HCT116 (cell line): ENCODE results near the gene SHC2. TPM values are rescaled to one million over a fixed set of nuclear protein-coding genes. Genes with fewer than 3 reads are reported as not detected.

ENCODE experiments used
- ATAC-seq: fragments of 200-7000 bp; cut with Tn5 transposase; 2 replicates; pipeline ENCODE4 v1.9.1; 2020; ENCODE audit warnings: mild to moderate bottlenecking, moderate library complexity
- BruUV-seq: library from RNA; stranded (reverse); fragments of 400-500 nt; replicated peaks from 2 replicates; lab custom pipeline; 2021; lab: Mats Ljungman, UMichigan
- CTCF ChIA-PET: fragments of 300-600 bp; sonication (Branson Sonifier 250); formaldehyde crosslinking; loops from one replicate; lab custom pipeline; 2021; ENCODE audit warnings: antibody characterized with exemption; lab: Charles Lee
- POLR2A ChIA-PET: fragments of 300-600, 350-600 bp; sonication (Branson Sonifier 250); formaldehyde crosslinking; loops from one replicate; lab custom pipeline; 2021; ENCODE audit warnings: antibody characterized with exemption; lab: Charles Lee
- RAD21 ChIA-PET, 2 experiments: fragments of 300-600 bp; sonication (Branson Sonifier 250); formaldehyde crosslinking; loops; one replicate each; lab custom pipeline; 2023; ENCODE audit warnings: low total read pairs in 2 of 2; ENCODE audit not compliant: uncharacterized antibody in 2 of 2, unreplicated experiment in 2 of 2, low non-redundant PET in 1 of 2; lab: Charles Lee
- DNase-seq: peaks from one replicate; pipeline ENCODE4 v3.0.0-alpha.2; 2010; ENCODE audit warnings: low read depth, low spot score
- H2AFZ ChIP-seq: fragments of 200-600 bp; shearing (Covaris generic), sonication (generic); 2 replicates; pipeline ENCODE4 v1.6.1; 2017; ENCODE audit warnings: low read depth, mixed run types, mixed read lengths, antibody characterized with exemption, low read length; ENCODE audit not compliant: poor library complexity, severe bottlenecking
- H3K27ac ChIP-seq: 2 replicates; pipeline ENCODE4 v1.5.1; 2012; ENCODE audit warnings: low read depth, low read length
- H3K27me3 ChIP-seq: fragments of 200-600 bp; sonication (generic); 2 replicates; pipeline ENCODE4 v1.6.1; 2016; ENCODE audit warnings: mixed run types, low read length, mixed read lengths; ENCODE audit not compliant: insufficient read depth
- H3K36me3 ChIP-seq, 2 experiments: fragments of 200-500 bp in 1 of 2; fragments of 200-600 bp in 1 of 2; sonication (Bioruptor generic) in 1 of 2; sonication (generic) in 1 of 2; 2 replicates each; pipeline versions ENCODE4 v1.5.1 to v1.6.1; 2014 to 2016; ENCODE audit warnings: low read length in 2 of 2, inconsistent platforms in 1 of 2, mixed read lengths in 1 of 2, mixed run types in 1 of 2; ENCODE audit not compliant: insufficient read depth in 2 of 2, control insufficient read depth in 1 of 2
- H3K4me1 ChIP-seq, 2 experiments: fragments of 200-600 bp in 1 of 2; sonication (generic) in 1 of 2; 2 replicates each; pipeline versions ENCODE4 v1.5.1 to v1.6.1; 2012 to 2017; ENCODE audit warnings: low read length in 2 of 2, inconsistent platforms in 1 of 2, mild to moderate bottlenecking in 1 of 2, mixed read lengths in 1 of 2, mixed run types in 1 of 2, moderate library complexity in 1 of 2; ENCODE audit not compliant: insufficient read depth in 2 of 2, control insufficient read depth in 1 of 2
- H3K4me2 ChIP-seq: fragments of 200-600 bp; sonication (generic); 2 replicates; pipeline ENCODE4 v1.6.1; 2017; ENCODE audit warnings: mixed run types, low read length, mixed read lengths
- H3K4me3 ChIP-seq, 2 experiments: fragments of 200-600 bp in 1 of 2; sonication (generic) in 1 of 2; replicated peaks in 1 of 2; 2 replicates each; pipeline ENCODE4 v1.5.1; 2011 to 2016; ENCODE audit warnings: low read length in 2 of 2, control low read depth in 1 of 2, low read depth in 1 of 2, mild to moderate bottlenecking in 1 of 2, mixed read lengths in 1 of 2, mixed run types in 1 of 2
- H3K79me2 ChIP-seq: fragments of 200-600 bp; sonication (generic); 2 replicates; pipeline ENCODE4 v1.6.1; 2017; ENCODE audit warnings: mild to moderate bottlenecking, mixed run types, low read length, moderate library complexity, mixed read lengths; ENCODE audit not compliant: insufficient read depth
- H3K9ac ChIP-seq: fragments of 200-600 bp; sonication (generic); 2 replicates; pipeline ENCODE4 v1.6.1; 2016; ENCODE audit warnings: low read length, mixed read lengths
- H3K9me2 ChIP-seq: fragments of 200-600 bp; sonication (generic), shearing (Covaris generic); 2 replicates; pipeline ENCODE4 v1.6.1; 2017; ENCODE audit warnings: mixed run types, mild to moderate bottlenecking, moderate library complexity; ENCODE audit not compliant: insufficient read depth
- H3K9me3 ChIP-seq, 2 experiments: fragments of 200-500 bp in 1 of 2; fragments of 200-600 bp in 1 of 2; sonication (Bioruptor generic) in 1 of 2; sonication (generic) in 1 of 2; 2 replicates each; pipeline ENCODE4 v1.6.1; 2014 to 2017; ENCODE audit warnings: low read length in 2 of 2, mixed read lengths in 2 of 2, inconsistent platforms in 1 of 2, low read depth in 1 of 2, mild to moderate bottlenecking in 1 of 2, mixed run types in 1 of 2, moderate library complexity in 1 of 2; ENCODE audit not compliant: control insufficient read depth in 1 of 2, insufficient read depth in 1 of 2
- H4K20me1 ChIP-seq: fragments of 200-600 bp; sonication (generic), shearing (Covaris generic); 2 replicates; pipeline ENCODE4 v1.6.1; 2017; ENCODE audit warnings: mixed run types, mild to moderate bottlenecking, moderate library complexity; ENCODE audit not compliant: insufficient read depth
- CBX3 ChIP-seq: IDR thresholded peaks from 2 replicates; pipeline ENCODE4 v1.6.1; 2012; ENCODE audit warnings: low read depth
- CTCF ChIP-seq, 3 experiments: fragments of 200-600 bp in 1 of 3; sonication (generic) in 1 of 3; IDR thresholded peaks in 2 of 3; conservative IDR thresholded peaks in 1 of 3; 2 replicates each; pipeline ENCODE4 v1.5.1; 2012 to 2017; ENCODE audit warnings: low read depth in 2 of 3, low read length in 2 of 3, antibody characterized with exemption in 1 of 3, borderline replicate concordance in 1 of 3, control low read depth in 1 of 3, mild to moderate bottlenecking in 1 of 3, mixed read lengths in 1 of 3, mixed run types in 1 of 3, moderate library complexity in 1 of 3; ENCODE audit not compliant: insufficient read depth in 1 of 3
- EGR1 ChIP-seq: IDR thresholded peaks from 2 replicates; pipeline ENCODE4 v1.6.1; 2012; ENCODE audit warnings: low read depth
- ELF1 ChIP-seq: IDR thresholded peaks from 2 replicates; pipeline ENCODE4 v1.6.1; 2012; ENCODE audit warnings: low read depth, borderline replicate concordance
- EZH2 ChIP-seq: fragments of 200-600 bp; sonication (generic); IDR thresholded peaks from 2 replicates; pipeline ENCODE4 v1.6.1; 2017; ENCODE audit warnings: antibody characterized with exemption, mixed run types
- POLR2A ChIP-seq: IDR thresholded peaks from 2 replicates; pipeline ENCODE4 v1.7.0; 2011; ENCODE audit warnings: borderline replicate concordance; ENCODE audit not compliant: insufficient read depth, insufficient read length; ENCODE audit errors: extremely low read depth
- SIN3A ChIP-seq: IDR thresholded peaks from 2 replicates; pipeline ENCODE4 v1.6.1; 2012; ENCODE audit warnings: low read depth
- SP1 ChIP-seq: IDR thresholded peaks from 2 replicates; pipeline ENCODE4 v1.6.1; 2012; ENCODE audit warnings: low read depth
- TCF7L2 ChIP-seq: IDR thresholded peaks from 2 replicates; pipeline ENCODE4 v1.7.0; 2011; ENCODE audit warnings: borderline replicate concordance, inconsistent platforms; ENCODE audit not compliant: insufficient read depth, insufficient read length; ENCODE audit errors: extremely low read depth
- ZBTB33 ChIP-seq: IDR thresholded peaks from 2 replicates; pipeline ENCODE4 v1.6.1; 2011; ENCODE audit warnings: mild to moderate bottlenecking, low read length, moderate library complexity; ENCODE audit not compliant: insufficient replicate concordance; ENCODE audit errors: extremely low read depth
- ZFX ChIP-seq: fragments of 450-650 bp; IDR thresholded peaks from 2 replicates; pipeline ENCODE4 v1.6.1; 2017
- ZNF274 ChIP-seq: fragments of 200-500 bp; sonication (Bioruptor generic); IDR thresholded peaks from 2 replicates; pipeline ENCODE4 v1.6.1; 2014; ENCODE audit warnings: mild to moderate bottlenecking, low read depth, low read length, inconsistent platforms
- intact Hi-C: fragments of 100-400 bp; cut with micrococcal nuclease; formaldehyde crosslinking; loops from 2 replicates; pipeline ENCODE4 v1.10.0; 2022
- total RNA-seq: library from RNA; stranded (reverse); gene quantifications from one replicate; pipeline ENCODE4 v1.2.1, GENCODE V29; 2021; ENCODE audit not compliant: unreplicated experiment

SHC2 gene
- total RNA-seq, 1 experiment from 2014 or later, result 2.5 TPM

DNA sequence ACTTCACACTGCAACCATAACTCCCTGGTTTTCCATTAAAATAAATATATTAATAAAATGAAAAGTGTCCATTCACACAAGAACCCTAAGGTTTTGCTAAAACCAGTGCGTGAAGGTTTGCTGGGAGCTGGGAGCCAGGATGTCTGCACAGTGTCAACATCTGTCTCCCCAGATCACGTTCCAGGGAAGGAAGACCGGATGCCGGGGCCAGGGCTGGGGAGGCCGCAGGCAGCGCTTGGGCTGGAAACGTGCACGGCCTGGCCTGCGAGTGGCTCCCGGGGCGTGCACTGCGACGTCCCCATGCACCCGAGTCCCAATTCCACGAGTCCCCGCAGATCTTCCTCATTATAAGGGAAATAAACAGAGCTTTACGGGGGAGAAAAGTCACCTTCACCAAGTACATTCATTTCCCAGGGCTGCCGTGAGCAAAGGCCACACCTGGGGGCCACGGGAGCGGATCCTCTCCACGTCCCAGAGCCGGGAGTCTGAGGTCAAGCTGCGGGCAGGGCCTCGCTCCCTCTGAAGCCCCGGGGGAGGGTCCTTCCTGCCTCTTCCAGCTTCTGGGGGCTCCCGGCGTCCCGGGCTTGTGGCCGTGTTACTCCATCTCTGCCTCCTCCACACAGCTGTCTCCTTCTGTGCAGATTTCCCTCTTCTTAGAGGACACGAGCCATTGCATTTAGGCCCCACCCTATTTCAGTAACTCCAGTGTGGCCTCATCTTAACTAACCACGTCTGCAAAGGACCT lies 12.8 kb downstream of the SHC2 start (continued):
- TF ChIP-seq CTCF (IDR thresholded peaks at IDR 0.05 in 2 of 3, conservative IDR thresholded peaks at IDR 0.05 in 1 of 3; ENCODE audit: borderline replicate concordance in 1 of 3, insufficient read depth in 1 of 3, low read depth in 2 of 3, low read length in 2 of 3) (no peak), ZBTB33 (no peak), TCF7L2 (no peak), ZFX (no peak)

- POLR2A ChIA-PET, result no interaction called here
- Histone ChIP-seq H3K36me3 (no peaks in the 10 kb centered on the region), H3K79me2 (no peaks in the 10 kb centered on the region), H3K9ac (no peak overlapping the region), H2AFZ (no peak overlapping the region), H3K9me3 (peaks cover 0 to 8% of the 10 kb centered on the region in 2 experiments; a peak in 2 of 4 replicates), H4K20me1 (no peaks in the 10 kb centered on the region), H3K9me2 (no peaks in the 10 kb centered on the region), H3K4me3 (no peak overlapping the region), H3K4me1 (no peaks in the 10 kb centered on the region), H3K27me3 (no peaks in the 10 kb centered on the region), H3K4me2 (no peak overlapping the region), H3K27ac (no peak overlapping the region)
- intact Hi-C loops, result no loop called here
- no TSS peak for BruUV-seq
- DNase-seq (no peak), ATAC-seq (no peak)
- RAD21 ChIA-PET, result no interaction called here
- TF ChIP-seq POLR2A, result no peak
- no peak for TF ChIP-seq CBX3
- no peak for TF ChIP-seq SIN3A
- TF ChIP-seq CTCF (IDR thresholded peaks at IDR 0.05 in 2 of 3, conservative IDR thresholded peaks at IDR 0.05 in 1 of 3; ENCODE audit: borderline replicate concordance in 1 of 3, insufficient read depth in 1 of 3, low read depth in 2 of 3, low read length in 2 of 3), result no peak
- TF ChIP-seq SP1, result no peak
- no peak for TF ChIP-seq EZH2
- TF ChIP-seq ELF1, result no peak
- TF ChIP-seq EGR1, result no peak
- TF ChIP-seq TCF7L2, result no peak
- TF ChIP-seq ZNF274, result no peak
- CTCF ChIA-PET, result no interaction called here
These were observed 13.8 kb downstream of the SHC2 start for GRCh38 chr19:447064-447426.
